Tracheal epithelial cell (primary cell): ENCODE data around the gene SLC48A1. TPM values are rescaled to one million over a fixed set of nuclear protein-coding genes. Genes with fewer than 3 reads are reported as not detected.

Experiments
- total RNA-seq: library from RNA; depleted of rRNA; stranded (reverse); fragments of >200 nt; gene quantifications from 2 replicates; pipeline ENCODE4 v1.2.1, GENCODE V29; 2014

SLC48A1 gene
- total RNA-seq: 13.7 and 13.9 TPM in 2 replicates

GRCh38 chr12:47773062-47773857 is at the start of gene SLC48A1:
Gene SLC48A1 (plus strand): TSS chr12:47773238. CDS start chr12:47773305, 67 bp downstream.

GRCh38 chr12:47725091-47725772 is 47.8 kb upstream of the SLC48A1 start, which contains the start of gene ENDOU:
Gene ENDOU (minus strand): TSS chr12:47725490. CDS start chr12:47725413, 77 bp downstream.

GRCh38 chr12:47758834-47759690 is 14.0 kb upstream of the SLC48A1 start, which contains the start of gene RAPGEF3:
Gene RAPGEF3 (minus strand): TSS chr12:47758880. CDS start chr12:47758556, 324 bp downstream.

GRCh38 chr12:47819896-47820630 is 47.0 kb downstream of the SLC48A1 start, which contains the start of gene HDAC7:
Gene HDAC7 (minus strand): TSS chr12:47819903. CDS start chr12:47819785, 118 bp downstream.

Other genes with a start within 250 kb of the SLC48A1 start
- gene RPAP3, start 67.2 kb upstream of the SLC48A1 start, total RNA-seq: 10.1 and 17.9 TPM in 2 replicates
- not detected in 2 replicates for gene ENDOU, start 47.7 kb upstream of the SLC48A1 start, total RNA-seq
- gene RAPGEF3, start 14.4 kb upstream of the SLC48A1 start, total RNA-seq: 3.4 and 8.2 TPM in 2 replicates
- gene HDAC7, start 46.7 kb downstream of the SLC48A1 start, total RNA-seq: 10.9 and 17.6 TPM in 2 replicates
- 5.5 and 10.0 TPM in 2 replicates for gene VDR, start 131.8 kb downstream of the SLC48A1 start, total RNA-seq
- 59.5 and 91.9 TPM in 2 replicates for gene TMEM106C, start 190.4 kb downstream of the SLC48A1 start, total RNA-seq
- gene COL2A1, start 231.2 kb downstream of the SLC48A1 start, total RNA-seq: 0.48 and 0.64 TPM in 2 replicates